ENCODE data around the gene CC2D2A.

CC2D2A gene

GRCh38 chr4:15434091-15434490 lies 35.6 kb upstream of the CC2D2A start:
- TF ChIP-seq CTCF (IDR thresholded peaks at IDR 0.05; ENCODE audit: low read depth, low read length, missing control alignments): no peak
- no peak for DNase-seq (ENCODE audit: low read depth)
- H3K4me3 ChIP-seq (ENCODE audit: low read depth, low read length): no peak overlapping the region

- no peak overlapping the region for H3K4me3 ChIP-seq (ENCODE audit: low read depth, low read length)
- TF ChIP-seq CTCF (IDR thresholded peaks at IDR 0.05; ENCODE audit: low read depth, low read length, missing control alignments): no peak
- no peak for DNase-seq (ENCODE audit: low read depth)
These were observed 35.0 kb upstream of the CC2D2A start for GRCh38 chr4:15434676-15435075.

- DNase-seq (ENCODE audit: low read depth): no peak
These were observed 33.2 kb upstream of the CC2D2A start for GRCh38 chr4:15436513-15436912.

GRCh38 chr4:15438939-15439524 lies 30.6 kb upstream of the CC2D2A start:
- no peak for TF ChIP-seq CTCF (IDR thresholded peaks at IDR 0.05; ENCODE audit: low read depth, low read length, missing control alignments)
- DNase-seq (ENCODE audit: low read depth): no peak
- no peak overlapping the region for H3K4me3 ChIP-seq (ENCODE audit: low read depth, low read length)

More at GRCh38 chr4:15436513-15436912, 33.2 kb upstream of the CC2D2A start:
- H3K4me3 ChIP-seq (ENCODE audit: low read depth, low read length): no peak overlapping the region
- no peak for TF ChIP-seq CTCF (IDR thresholded peaks at IDR 0.05; ENCODE audit: low read depth, low read length, missing control alignments)

- no peak overlapping the region for H3K4me3 ChIP-seq (ENCODE audit: low read depth, low read length)
- no peak for TF ChIP-seq CTCF (IDR thresholded peaks at IDR 0.05; ENCODE audit: low read depth, low read length, missing control alignments)
- DNase-seq (ENCODE audit: low read depth): no peak
These were observed 26.1 kb upstream of the CC2D2A start for GRCh38 chr4:15443371-15444160.

GRCh38 chr4:15444276-15444675 lies 25.4 kb upstream of the CC2D2A start:
- no peak overlapping the region for H3K4me3 ChIP-seq (ENCODE audit: low read depth, low read length)
- no peak for TF ChIP-seq CTCF (IDR thresholded peaks at IDR 0.05; ENCODE audit: low read depth, low read length, missing control alignments)
- DNase-seq (ENCODE audit: low read depth): no peak

Data from GM12864 (cell line).